Type B pancreatic cell (in vitro differentiated cells): ENCODE results near the gene RNASE8. TPM values are rescaled to one million over a fixed set of nuclear protein-coding genes. Genes with fewer than 3 reads are reported as not detected.

Source experiments
- DNase-seq: peaks from one replicate; pipeline ENCODE4 v3.0.0; 2021; ENCODE audit warnings: mixed read lengths; ENCODE audit not compliant: unreplicated experiment; ENCODE audit errors: extremely low spot score
- H3K27ac Mint-ChIP-seq: 2 replicates; pipeline ENCODE4 v1.8.0; 2021; ENCODE audit warnings: mild to moderate bottlenecking, mixed read lengths
- H3K27me3 Mint-ChIP-seq: 2 replicates; pipeline ENCODE4 v1.8.0; 2021; ENCODE audit warnings: mixed read lengths
- H3K36me3 Mint-ChIP-seq: 2 replicates; pipeline ENCODE4 v1.8.0; 2021; ENCODE audit warnings: mixed read lengths
- H3K4me1 Mint-ChIP-seq: one replicate; pipeline ENCODE4 v1.8.0; 2021; ENCODE audit warnings: mixed read lengths; ENCODE audit not compliant: unreplicated experiment
- H3K4me3 Mint-ChIP-seq: 2 replicates; pipeline ENCODE4 v1.8.0; 2021; ENCODE audit warnings: mild to moderate bottlenecking, mixed read lengths
- H3K9me3 Mint-ChIP-seq: 2 replicates; pipeline ENCODE4 v1.8.0; 2021; ENCODE audit warnings: mixed read lengths
- total RNA-seq: library from RNA; stranded (reverse); gene quantifications from 2 replicates; pipeline ENCODE4 v1.2.1, GENCODE V29; 2021; ENCODE audit warnings: low replicate concordance
- TF ChIP-seq, protein P1 (sequence below): fragments of 200-600 bp; sonication (generic); conservative IDR thresholded peaks from 2 replicates; pipeline ENCODE4 v1.5.0; 2021; ENCODE audit warnings: antibody characterized with exemption, mild to moderate bottlenecking

RNASE8 gene
- total RNA-seq, 1 donor from 2014 or later = not detected

DNA sequence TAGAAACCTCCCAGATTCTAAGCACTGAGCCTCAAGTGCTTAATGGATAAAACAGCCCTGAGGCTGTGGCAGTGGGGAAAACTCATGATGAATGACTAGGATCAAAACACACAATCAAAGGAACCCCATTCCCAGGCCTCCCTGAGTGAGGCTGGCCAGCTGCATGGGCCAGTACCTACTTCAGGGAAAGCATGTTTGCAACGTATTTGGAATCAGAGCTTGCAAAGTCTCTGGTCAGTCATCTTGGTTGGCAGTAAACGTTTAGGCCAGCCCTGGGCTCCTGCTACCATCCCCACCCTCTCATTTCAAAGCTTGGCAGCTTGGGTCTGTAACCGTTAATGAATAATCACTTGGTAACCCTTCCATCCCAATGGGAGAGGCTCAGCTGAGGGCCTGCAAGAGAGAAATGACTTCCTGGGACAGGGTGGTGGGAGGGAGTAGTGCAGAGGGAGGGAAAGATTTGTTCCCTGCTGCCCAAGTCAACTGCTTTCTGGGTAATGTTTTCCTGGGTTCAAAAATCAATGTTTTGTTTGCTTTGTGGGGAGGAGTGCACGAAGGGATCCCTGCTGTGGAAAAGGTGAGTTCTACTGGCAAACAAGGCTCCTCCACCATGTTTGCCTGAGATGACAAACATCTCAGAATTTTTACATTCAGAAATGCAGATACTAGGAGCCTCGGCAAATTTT is 2.0 kb upstream of the RNASE8 start:
- Mint-ChIP-seq H3K4me1 (peaks cover 31% of the 10 kb centered on the region), H3K27ac (no peak overlapping the region), H3K36me3 (no peaks in the 10 kb centered on the region), H3K27me3 (peaks cover 4% of the 10 kb centered on the region), H3K9me3 (no peaks in the 10 kb centered on the region), H3K4me3 (no peak overlapping the region)
- DNase-seq = no peak
- TF ChIP-seq, protein P1, sequence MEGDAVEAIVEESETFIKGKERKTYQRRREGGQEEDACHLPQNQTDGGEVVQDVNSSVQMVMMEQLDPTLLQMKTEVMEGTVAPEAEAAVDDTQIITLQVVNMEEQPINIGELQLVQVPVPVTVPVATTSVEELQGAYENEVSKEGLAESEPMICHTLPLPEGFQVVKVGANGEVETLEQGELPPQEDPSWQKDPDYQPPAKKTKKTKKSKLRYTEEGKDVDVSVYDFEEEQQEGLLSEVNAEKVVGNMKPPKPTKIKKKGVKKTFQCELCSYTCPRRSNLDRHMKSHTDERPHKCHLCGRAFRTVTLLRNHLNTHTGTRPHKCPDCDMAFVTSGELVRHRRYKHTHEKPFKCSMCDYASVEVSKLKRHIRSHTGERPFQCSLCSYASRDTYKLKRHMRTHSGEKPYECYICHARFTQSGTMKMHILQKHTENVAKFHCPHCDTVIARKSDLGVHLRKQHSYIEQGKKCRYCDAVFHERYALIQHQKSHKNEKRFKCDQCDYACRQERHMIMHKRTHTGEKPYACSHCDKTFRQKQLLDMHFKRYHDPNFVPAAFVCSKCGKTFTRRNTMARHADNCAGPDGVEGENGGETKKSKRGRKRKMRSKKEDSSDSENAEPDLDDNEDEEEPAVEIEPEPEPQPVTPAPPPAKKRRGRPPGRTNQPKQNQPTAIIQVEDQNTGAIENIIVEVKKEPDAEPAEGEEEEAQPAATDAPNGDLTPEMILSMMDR = no peak

DNA sequence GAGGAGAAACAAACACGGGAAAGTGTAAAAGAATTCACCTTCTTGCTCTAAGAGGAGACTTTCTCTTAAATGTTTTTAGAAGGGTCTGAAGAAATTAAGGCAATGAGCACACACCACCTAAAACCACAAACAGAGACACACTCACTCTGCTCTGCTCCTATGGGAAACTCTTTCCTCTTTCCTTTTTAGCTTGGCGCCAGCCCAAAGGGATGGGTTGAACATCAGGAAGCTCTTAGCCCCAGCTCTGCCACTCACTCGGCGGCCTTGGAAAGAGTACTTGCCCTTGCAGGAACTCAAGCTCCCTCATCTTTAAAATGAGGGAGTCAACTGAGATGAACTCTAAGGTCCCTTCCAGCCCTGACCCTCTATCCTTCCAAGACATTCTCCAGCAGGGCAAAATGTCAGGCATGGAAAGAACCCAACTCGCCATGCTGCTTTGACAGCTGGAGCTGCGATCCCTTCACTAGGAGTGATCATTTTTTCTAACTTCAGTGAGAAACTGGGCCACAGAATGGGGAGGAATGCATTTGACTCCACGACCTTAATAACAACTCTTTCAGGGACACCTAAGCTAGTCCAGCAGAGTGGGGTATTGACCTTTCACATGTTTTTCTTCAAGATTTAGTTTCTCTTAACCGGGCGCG is 980 bp upstream of the RNASE8 start:
- no peak for DNase-seq
- Mint-ChIP-seq H3K9me3 (no peaks in the 10 kb centered on the region), H3K27ac (no peak overlapping the region), H3K27me3 (peaks cover 4% of the 10 kb centered on the region), H3K4me3 (no peak overlapping the region), H3K4me1 (peaks cover 33% of the 10 kb centered on the region), H3K36me3 (no peaks in the 10 kb centered on the region)
- TF ChIP-seq, protein P1 = no peak

DNA sequence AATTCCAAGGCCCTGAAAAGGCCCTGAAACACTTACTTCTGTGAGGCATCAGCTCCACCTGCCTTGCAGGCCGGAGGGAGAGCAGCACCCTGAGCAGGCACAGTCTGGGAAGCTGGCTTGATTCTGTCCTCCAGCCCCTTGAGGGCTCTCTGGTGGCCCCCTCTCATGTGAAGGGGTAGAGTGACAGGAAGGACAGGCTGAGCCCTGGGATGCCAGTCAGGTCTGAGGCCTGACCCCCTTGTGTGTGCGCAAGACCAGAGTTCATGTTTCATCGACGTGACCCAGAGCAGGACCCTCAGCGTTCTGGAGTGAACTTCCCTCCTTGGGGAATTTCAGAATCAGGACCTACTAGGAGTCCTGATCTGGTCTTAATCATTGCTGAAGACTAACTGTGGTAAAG is 1.3 kb downstream of the RNASE8 start:
- H3K4me1 Mint-ChIP-seq = peaks cover 40% of the 10 kb centered on the region
- no peak overlapping the region for H3K4me3 Mint-ChIP-seq
- H3K9me3 Mint-ChIP-seq = no peaks in the 10 kb centered on the region
- H3K36me3 Mint-ChIP-seq = no peaks in the 10 kb centered on the region
- peaks cover 4% of the 10 kb centered on the region for H3K27me3 Mint-ChIP-seq
- no peak for DNase-seq
- TF ChIP-seq, protein P1 = no peak
- no peak overlapping the region for H3K27ac Mint-ChIP-seq

DNA sequence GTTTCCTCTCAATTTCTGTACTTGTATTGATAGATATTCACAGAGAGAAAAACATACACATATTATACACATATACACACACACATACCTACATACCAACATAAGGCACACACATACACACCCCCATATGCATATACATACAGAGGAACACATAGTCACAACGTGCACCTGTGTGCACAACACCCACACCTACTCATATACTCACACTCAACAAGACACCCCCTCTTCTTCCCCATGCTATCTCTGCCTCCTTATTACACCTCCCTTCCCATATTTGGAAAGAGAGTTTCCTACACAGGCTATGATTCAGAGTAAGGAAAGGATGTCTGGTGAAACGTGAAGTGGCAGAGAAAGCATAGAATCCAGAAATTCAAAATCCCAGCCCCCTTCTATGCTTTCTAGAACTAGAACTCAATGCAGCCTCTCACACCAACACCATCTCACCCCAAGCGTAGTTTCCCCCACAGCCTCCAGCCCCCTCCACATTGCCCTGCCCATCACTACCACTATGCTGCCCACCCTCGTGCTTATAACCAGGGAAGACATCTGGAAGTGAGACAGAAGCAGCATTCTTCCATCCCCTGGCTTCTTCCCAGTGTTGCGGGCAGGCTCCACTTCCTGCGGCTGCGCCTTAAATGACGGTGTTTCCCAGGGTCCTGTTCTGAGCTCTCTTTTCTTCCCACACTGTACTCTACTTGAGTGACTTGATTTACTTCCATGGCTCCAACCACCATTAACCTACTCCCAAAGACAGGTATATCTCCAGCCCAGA is 2.4 kb downstream of the RNASE8 start:
- H3K4me1 Mint-ChIP-seq = peaks cover 35% of the 10 kb centered on the region
- no peaks in the 10 kb centered on the region for H3K9me3 Mint-ChIP-seq
- no peaks in the 10 kb centered on the region for H3K36me3 Mint-ChIP-seq
- H3K27me3 Mint-ChIP-seq = peaks cover 4% of the 10 kb centered on the region
- DNase-seq = no peak
- no peak overlapping the region for H3K27ac Mint-ChIP-seq
- no peak overlapping the region for H3K4me3 Mint-ChIP-seq
- TF ChIP-seq, protein P1 = no peak

DNA sequence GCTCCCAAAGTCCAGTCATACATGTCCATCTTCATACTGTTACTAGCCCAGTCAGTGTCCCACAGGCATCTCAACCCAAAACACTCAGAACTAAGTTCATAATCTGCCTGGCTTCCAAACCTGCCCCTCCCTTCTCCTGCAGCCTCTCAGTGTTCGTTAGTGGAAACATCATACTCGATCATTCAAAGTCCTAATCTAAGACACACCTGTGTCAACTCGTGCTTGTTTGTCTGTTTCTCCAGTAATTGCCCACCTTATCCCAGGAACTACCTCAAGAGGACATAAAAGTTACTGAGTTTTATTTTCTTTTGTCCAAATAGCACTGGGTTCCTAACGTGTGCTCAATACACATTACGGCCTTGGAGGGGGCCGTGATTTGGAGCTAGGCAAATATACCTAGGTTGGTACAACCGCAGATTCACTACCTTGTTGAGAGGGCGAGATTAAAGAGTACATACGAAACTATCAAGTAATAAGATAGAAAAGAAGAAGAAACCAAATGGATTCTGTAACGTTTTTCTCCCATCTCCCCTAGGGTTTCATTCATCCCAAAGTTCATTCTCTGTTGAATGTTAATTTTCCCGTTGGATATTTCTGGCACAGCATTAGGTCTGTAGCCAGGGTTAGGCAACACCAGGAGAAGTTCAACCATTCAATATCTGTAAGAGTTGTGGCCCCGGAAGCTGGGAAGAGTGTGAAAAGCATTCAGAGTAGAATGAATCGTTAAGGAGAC is 3.2 kb downstream of the RNASE8 start:
- H3K4me3 Mint-ChIP-seq = no peak overlapping the region
- peaks cover 30% of the 10 kb centered on the region for H3K4me1 Mint-ChIP-seq
- H3K27ac Mint-ChIP-seq = no peak overlapping the region
- TF ChIP-seq, protein P1 = no peak
- H3K9me3 Mint-ChIP-seq = no peaks in the 10 kb centered on the region
- H3K27me3 Mint-ChIP-seq = peaks cover 8% of the 10 kb centered on the region
- DNase-seq = no peak
- no peaks in the 10 kb centered on the region for H3K36me3 Mint-ChIP-seq
